Fibroblast of skin of left quadriceps (primary cell): Measurements from ENCODE around the gene XRCC5.
A peak's percentile ranks its signal among the peaks of the same experiment; 100 is the strongest.
"Not testable (repeated sequence)": the region's sequence is repeated elsewhere in the genome, so short reads cannot be mapped to it uniquely, and the experiment has no call there.

Experiments
- DNase-seq, 2 experiments: peaks; one replicate each; pipeline ENCODE4 v3.0.0-alpha.2; 2013; ENCODE audit warnings: low read depth in 2 of 2

The XRCC5 gene

GRCh38 chr2:216108967-216109921, at the start of gene XRCC5:
TSS of gene XRCC5 (plus strand) at chr2:216109348. CDS start at chr2:216109437, 89 bp downstream.
- peak; percentile 92 to 94 for DNase-seq

GRCh38 chr2:216064014-216064630, 45.0 kb upstream of the XRCC5 start:
- DNase-seq: no peak

- no peak for DNase-seq
Measured at GRCh38 chr2:216064665-216065064, 44.5 kb upstream of the XRCC5 start.

- DNase-seq: peak; percentile 44
Measured at GRCh38 chr2:216066230-216066629, 42.9 kb upstream of the XRCC5 start.

- DNase-seq: no peak
Measured at GRCh38 chr2:216069028-216069427, 40.1 kb upstream of the XRCC5 start.

- no peak for DNase-seq
Measured at GRCh38 chr2:216070195-216070594, 39.0 kb upstream of the XRCC5 start.

- no peak for DNase-seq
Measured at GRCh38 chr2:216071111-216071851, 37.9 kb upstream of the XRCC5 start.

GRCh38 chr2:216072473-216072872, 36.7 kb upstream of the XRCC5 start:
- DNase-seq: no peak

GRCh38 chr2:216073773-216074172, 35.4 kb upstream of the XRCC5 start:
- DNase-seq: no peak

- no peak for DNase-seq
Measured at GRCh38 chr2:216074380-216074779, 34.8 kb upstream of the XRCC5 start.

GRCh38 chr2:216074794-216075193, 34.4 kb upstream of the XRCC5 start:
- no peak for DNase-seq

- no peak for DNase-seq
Measured at GRCh38 chr2:216075510-216076485, 33.4 kb upstream of the XRCC5 start.

- DNase-seq: no peak
Measured at GRCh38 chr2:216078776-216079175, 30.4 kb upstream of the XRCC5 start.

GRCh38 chr2:216080048-216080447, 29.1 kb upstream of the XRCC5 start:
- DNase-seq: not testable (repeated sequence)

- no peak for DNase-seq
Measured at GRCh38 chr2:216081012-216081411, 28.1 kb upstream of the XRCC5 start.

GRCh38 chr2:216081487-216082116, 27.5 kb upstream of the XRCC5 start, which contains the start of the genes PECR and TMEM169:
TSS of gene PECR (minus strand) at chr2:216081809. CDS start at chr2:216081741, 68 bp downstream.
TSS of gene TMEM169 (plus strand) at chr2:216081919. CDS start at chr2:216095964, 14,045 bp downstream.
- DNase-seq: no peak

GRCh38 chr2:216082117-216082711, 26.9 kb upstream of the XRCC5 start:
- no peak for DNase-seq

GRCh38 chr2:216082805-216083204, 26.3 kb upstream of the XRCC5 start:
- no peak for DNase-seq

GRCh38 chr2:216083464-216084281, 25.5 kb upstream of the XRCC5 start:
- DNase-seq: peak; percentile 9 to 12
